Thyroid gland (tissue), 4 donors: ENCODE measurements around the gene VPS39.

ENCODE experiments used
- POLR2A ChIP-seq, 2 donors: fragments of 450-650 bp; IDR thresholded peaks; one replicate each; pipeline ENCODE4 v1.6.1; 2017; ENCODE audit warnings: antibody characterized with exemption in 2 of 2, mild to moderate bottlenecking in 2 of 2, moderate library complexity in 1 of 2
- TF ChIP-seq, protein P1 (sequence below), 6 experiments: fragments of 200-600 bp in 3 of 6; fragments of 450-650 bp in 3 of 6; sonication (generic) in 3 of 6; IDR thresholded peaks; one replicate each; pipeline ENCODE4 v1.5.1; 2016 to 2019; ENCODE audit warnings: antibody characterized with exemption in 6 of 6, mild to moderate bottlenecking in 2 of 6, inconsistent platforms in 1 of 6, moderate library complexity in 1 of 6

DNA sequence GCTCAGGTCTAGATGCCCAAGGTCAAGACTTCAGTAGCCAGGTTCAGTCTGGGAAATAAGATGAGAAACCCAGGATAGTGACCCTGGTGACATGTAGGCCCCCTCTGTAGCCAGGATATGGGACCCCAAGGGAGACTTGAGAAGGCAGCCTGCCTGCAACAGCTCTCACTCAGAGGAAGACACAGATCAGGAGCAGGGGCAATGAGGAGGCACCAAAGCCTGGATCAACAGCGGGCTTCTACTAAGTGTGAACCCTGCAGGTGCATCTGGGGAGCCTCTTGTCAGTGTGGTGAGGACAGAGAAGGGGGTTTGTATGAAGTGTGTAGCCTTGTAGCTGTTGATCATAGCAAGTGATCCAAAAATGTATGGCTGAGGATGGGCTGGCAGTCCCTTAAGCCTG, 77.1 kb downstream of the VPS39 start:
- TF ChIP-seq, protein P1, sequence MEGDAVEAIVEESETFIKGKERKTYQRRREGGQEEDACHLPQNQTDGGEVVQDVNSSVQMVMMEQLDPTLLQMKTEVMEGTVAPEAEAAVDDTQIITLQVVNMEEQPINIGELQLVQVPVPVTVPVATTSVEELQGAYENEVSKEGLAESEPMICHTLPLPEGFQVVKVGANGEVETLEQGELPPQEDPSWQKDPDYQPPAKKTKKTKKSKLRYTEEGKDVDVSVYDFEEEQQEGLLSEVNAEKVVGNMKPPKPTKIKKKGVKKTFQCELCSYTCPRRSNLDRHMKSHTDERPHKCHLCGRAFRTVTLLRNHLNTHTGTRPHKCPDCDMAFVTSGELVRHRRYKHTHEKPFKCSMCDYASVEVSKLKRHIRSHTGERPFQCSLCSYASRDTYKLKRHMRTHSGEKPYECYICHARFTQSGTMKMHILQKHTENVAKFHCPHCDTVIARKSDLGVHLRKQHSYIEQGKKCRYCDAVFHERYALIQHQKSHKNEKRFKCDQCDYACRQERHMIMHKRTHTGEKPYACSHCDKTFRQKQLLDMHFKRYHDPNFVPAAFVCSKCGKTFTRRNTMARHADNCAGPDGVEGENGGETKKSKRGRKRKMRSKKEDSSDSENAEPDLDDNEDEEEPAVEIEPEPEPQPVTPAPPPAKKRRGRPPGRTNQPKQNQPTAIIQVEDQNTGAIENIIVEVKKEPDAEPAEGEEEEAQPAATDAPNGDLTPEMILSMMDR (IDR thresholded peaks at IDR 0.05): no peak
- TF ChIP-seq POLR2A (IDR thresholded peaks at IDR 0.05): no peak
